Caco-2 (cell line): ENCODE results near the gene GPR21. TPM values are rescaled to one million over a fixed set of nuclear protein-coding genes. Genes with fewer than 3 reads are reported as not detected.

ENCODE experiments used
- BruUV-seq: library from RNA; stranded (reverse); fragments of 400-500 nt; replicated peaks from 2 replicates; lab custom pipeline; 2021; lab: Mats Ljungman, UMichigan
- CTCF ChIA-PET: fragments of 300-600 bp; sonication (Branson Sonifier 250); formaldehyde crosslinking; loops from one replicate; lab custom pipeline; 2022; ENCODE audit warnings: antibody characterized with exemption; lab: Charles Lee
- POLR2A ChIA-PET: fragments of 300-600 bp; sonication (Branson Sonifier 250); formaldehyde crosslinking; loops from one replicate; lab custom pipeline; 2022; ENCODE audit warnings: antibody characterized with exemption; lab: Charles Lee
- DNase-seq, 2 experiments: peaks; one replicate each; pipeline versions ENCODE4 v3.0.0 to v3.0.0-alpha.2; 2020 to 2022
- H3K27me3 ChIP-seq: replicated peaks from 2 replicates; pipeline ENCODE4 v1.6.0; 2011; ENCODE audit warnings: low read length; ENCODE audit not compliant: control insufficient read depth, insufficient read depth
- H3K36me3 ChIP-seq: 2 replicates; pipeline ENCODE4 v1.5.1; 2011; ENCODE audit warnings: low read length; ENCODE audit not compliant: control insufficient read depth, insufficient read depth
- H3K4me1 ChIP-seq: fragments of 250-450 bp; sonication (Bioruptor Pico); 2 replicates; pipeline ENCODE4 v1.5.1; 2020; ENCODE audit warnings: mild to moderate bottlenecking
- H3K4me3 ChIP-seq: 2 replicates; pipeline ENCODE4 v1.5.1; 2011; ENCODE audit warnings: low read depth, mild to moderate bottlenecking, control low read depth, low read length
- H3K9me3 ChIP-seq: fragments of 250-450 bp; sonication (Bioruptor Pico); 2 replicates; pipeline ENCODE4 v1.5.1; 2020; ENCODE audit warnings: mild to moderate bottlenecking, moderate library complexity
- H3K27ac Mint-ChIP-seq: one replicate; pipeline ENCODE4 v1.8.0; 2022; ENCODE audit warnings: mixed read lengths; ENCODE audit not compliant: unreplicated experiment
- H3K27me3 Mint-ChIP-seq: one replicate; pipeline ENCODE4 v1.8.0; 2022; ENCODE audit warnings: mixed read lengths; ENCODE audit not compliant: insufficient read depth, unreplicated experiment
- H3K36me3 Mint-ChIP-seq: one replicate; pipeline ENCODE4 v1.8.0; 2022; ENCODE audit warnings: mild to moderate bottlenecking, mixed read lengths; ENCODE audit not compliant: insufficient read depth, unreplicated experiment
- H3K4me1 Mint-ChIP-seq: one replicate; pipeline ENCODE4 v1.8.0; 2022; ENCODE audit warnings: low read depth, mixed read lengths; ENCODE audit not compliant: unreplicated experiment
- H3K4me3 Mint-ChIP-seq: one replicate; pipeline ENCODE4 v1.8.0; 2022; ENCODE audit warnings: mild to moderate bottlenecking, moderate library complexity, mixed read lengths; ENCODE audit not compliant: unreplicated experiment
- H3K9me3 Mint-ChIP-seq: one replicate; pipeline ENCODE4 v1.8.0; 2022; ENCODE audit warnings: mixed read lengths; ENCODE audit not compliant: unreplicated experiment
- intact Hi-C: fragments of 100-400 bp; cut with micrococcal nuclease; formaldehyde crosslinking; loops from one replicate; pipeline ENCODE4 v1.10.0; 2022; ENCODE audit not compliant: unreplicated experiment
- total RNA-seq: library from RNA; stranded (reverse); gene quantifications from 2 replicates; pipeline ENCODE4 v1.2.3, GENCODE V29; 2022
- TF ChIP-seq, protein P1 (sequence below), 2 experiments: fragments of 200-600 bp in 1 of 2; IDR thresholded peaks; 1 replicate in 1 of 2; 2 replicates in 1 of 2; pipeline versions ENCODE4 v1.5.1 to v1.8.0; 2011 to 2022; ENCODE audit warnings: antibody characterized with exemption in 1 of 2, control low read depth in 1 of 2, inconsistent platforms in 1 of 2, low read depth in 1 of 2, low read length in 1 of 2, mild to moderate bottlenecking in 1 of 2, moderate library complexity in 1 of 2; ENCODE audit not compliant: insufficient read depth in 1 of 2, severe bottlenecking in 1 of 2, unreplicated experiment in 1 of 2

The GPR21 gene
- total RNA-seq, 1 experiment from 2014 or later, result 2.0 TPM

DNA sequence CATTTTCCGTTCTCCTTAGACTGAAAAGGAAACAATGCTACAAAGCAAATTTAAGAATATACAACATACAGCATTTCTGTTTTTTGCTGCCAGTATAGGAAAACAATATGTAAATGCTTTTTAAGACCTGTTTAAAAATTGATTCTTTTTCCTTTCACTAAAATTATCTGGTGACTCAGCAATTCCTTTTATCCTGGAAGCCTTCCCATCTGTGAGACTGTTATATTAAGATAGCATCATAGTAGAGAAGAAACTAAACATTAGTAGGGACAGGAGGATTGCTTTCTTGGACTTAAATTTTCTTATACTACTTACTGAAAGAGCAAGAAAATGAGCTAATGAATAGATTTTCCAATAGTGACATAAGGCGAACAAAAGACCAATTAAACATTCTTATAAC is 30.0 kb upstream of the GPR21 start:
- intact Hi-C loops, result no loop called here
- 0 out of 2 replicates have a peak, but pooled peaks cover 2% of the 10 kb centered on the region for H3K4me1 ChIP-seq
- H3K27me3 ChIP-seq, result no peaks in the 10 kb centered on the region
- POLR2A ChIA-PET, result no interaction called here
- Mint-ChIP-seq H3K9me3 (no peaks in the 10 kb centered on the region), H3K4me3 (no peak overlapping the region), H3K27ac (no peak overlapping the region), H3K27me3 (no peaks in the 10 kb centered on the region), H3K4me1 (peaks cover 25% of the 10 kb centered on the region), H3K36me3 (peaks cover 65% of the 10 kb centered on the region)
- TF ChIP-seq, protein P1, sequence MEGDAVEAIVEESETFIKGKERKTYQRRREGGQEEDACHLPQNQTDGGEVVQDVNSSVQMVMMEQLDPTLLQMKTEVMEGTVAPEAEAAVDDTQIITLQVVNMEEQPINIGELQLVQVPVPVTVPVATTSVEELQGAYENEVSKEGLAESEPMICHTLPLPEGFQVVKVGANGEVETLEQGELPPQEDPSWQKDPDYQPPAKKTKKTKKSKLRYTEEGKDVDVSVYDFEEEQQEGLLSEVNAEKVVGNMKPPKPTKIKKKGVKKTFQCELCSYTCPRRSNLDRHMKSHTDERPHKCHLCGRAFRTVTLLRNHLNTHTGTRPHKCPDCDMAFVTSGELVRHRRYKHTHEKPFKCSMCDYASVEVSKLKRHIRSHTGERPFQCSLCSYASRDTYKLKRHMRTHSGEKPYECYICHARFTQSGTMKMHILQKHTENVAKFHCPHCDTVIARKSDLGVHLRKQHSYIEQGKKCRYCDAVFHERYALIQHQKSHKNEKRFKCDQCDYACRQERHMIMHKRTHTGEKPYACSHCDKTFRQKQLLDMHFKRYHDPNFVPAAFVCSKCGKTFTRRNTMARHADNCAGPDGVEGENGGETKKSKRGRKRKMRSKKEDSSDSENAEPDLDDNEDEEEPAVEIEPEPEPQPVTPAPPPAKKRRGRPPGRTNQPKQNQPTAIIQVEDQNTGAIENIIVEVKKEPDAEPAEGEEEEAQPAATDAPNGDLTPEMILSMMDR (IDR thresholded peaks at IDR 0.05; ENCODE audit: insufficient read depth in 1 of 2, low read depth in 1 of 2, low read length in 1 of 2, severe bottlenecking in 1 of 2, unreplicated experiment in 1 of 2), result no peak
- DNase-seq, result no peak
- CTCF ChIA-PET, result no interaction called here
- H3K9me3 ChIP-seq, result no peaks in the 10 kb centered on the region
- 0 out of 2 replicates have a peak, but pooled peaks cover 1% of the 10 kb centered on the region for H3K36me3 ChIP-seq
- BruUV-seq, result no TSS peak
- no peak overlapping the region for H3K4me3 ChIP-seq

DNA sequence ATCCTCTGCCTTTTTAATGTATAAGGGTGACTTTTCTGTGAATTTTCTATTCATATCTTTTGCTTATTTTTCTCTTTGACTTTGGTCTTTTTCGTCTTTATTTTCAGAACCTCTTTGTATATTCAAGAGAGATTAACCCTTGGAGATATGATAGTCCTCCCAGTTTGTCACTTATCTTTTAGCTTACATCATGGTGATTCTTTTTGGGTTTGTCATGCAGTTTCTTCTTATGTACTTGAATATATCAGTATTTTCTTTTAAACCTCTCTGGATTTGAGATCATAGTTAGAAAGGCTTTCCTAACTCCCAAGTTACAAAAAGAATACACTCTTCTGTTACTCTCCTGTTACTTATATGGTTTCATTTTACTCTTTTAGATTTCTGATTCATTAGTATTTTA is 27.5 kb upstream of the GPR21 start:
- TF ChIP-seq, protein P1 (IDR thresholded peaks at IDR 0.05; ENCODE audit: insufficient read depth in 1 of 2, low read depth in 1 of 2, low read length in 1 of 2, severe bottlenecking in 1 of 2, unreplicated experiment in 1 of 2), result no peak
- Histone ChIP-seq H3K27me3 (no peaks in the 10 kb centered on the region), H3K4me1 (no peaks in the 10 kb centered on the region), H3K36me3 (0 out of 2 replicates have a peak, but pooled peaks cover 1% of the 10 kb centered on the region), H3K9me3 (no peaks in the 10 kb centered on the region), H3K4me3 (no peak overlapping the region)
- H3K9me3 Mint-ChIP-seq, result no peaks in the 10 kb centered on the region
- intact Hi-C loops, result no loop called here
- DNase-seq, result no peak
- no TSS peak for BruUV-seq
- H3K27me3 Mint-ChIP-seq, result no peaks in the 10 kb centered on the region
- H3K4me1 Mint-ChIP-seq, result peaks cover 14% of the 10 kb centered on the region
- no peak overlapping the region for H3K4me3 Mint-ChIP-seq
- ChIA-PET CTCF (no interaction called here), POLR2A (no interaction called here)
- peaks cover 46% of the 10 kb centered on the region for H3K36me3 Mint-ChIP-seq
- H3K27ac Mint-ChIP-seq, result no peak overlapping the region

DNA sequence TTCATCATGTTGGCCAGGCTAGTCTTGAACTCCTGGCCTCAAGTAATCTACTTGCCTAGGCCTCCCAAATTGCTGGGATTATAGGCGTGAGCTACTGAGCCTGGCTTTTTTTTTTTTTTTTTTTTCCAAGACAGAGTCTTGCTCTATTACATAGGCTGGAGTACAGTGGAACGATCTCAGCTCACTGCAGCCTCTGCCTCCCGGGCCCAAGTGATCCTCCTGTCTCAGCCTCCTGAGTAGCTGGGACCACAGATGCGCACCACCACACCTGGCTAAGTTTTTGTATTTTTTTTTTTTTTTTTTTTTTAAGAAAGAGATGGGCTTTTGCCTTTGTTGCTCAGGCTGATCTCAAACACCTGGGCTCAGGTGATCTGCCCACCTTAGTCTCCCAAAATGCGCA is 26.2 kb upstream of the GPR21 start:
- TF ChIP-seq, protein P1 (IDR thresholded peaks at IDR 0.05; ENCODE audit: insufficient read depth in 1 of 2, low read depth in 1 of 2, low read length in 1 of 2, severe bottlenecking in 1 of 2, unreplicated experiment in 1 of 2), result no peak
- CTCF ChIA-PET, result no interaction called here
- Mint-ChIP-seq H3K4me1 (peaks cover 14% of the 10 kb centered on the region), H3K4me3 (no peak overlapping the region), H3K27ac (no peak overlapping the region), H3K36me3 (peaks cover 49% of the 10 kb centered on the region), H3K9me3 (no peaks in the 10 kb centered on the region), H3K27me3 (no peaks in the 10 kb centered on the region)
- no peaks in the 10 kb centered on the region for H3K9me3 ChIP-seq
- POLR2A ChIA-PET, result no interaction called here
- no peaks in the 10 kb centered on the region for H3K27me3 ChIP-seq
- H3K4me3 ChIP-seq, result no peak overlapping the region
- intact Hi-C loops, result no loop called here
- H3K4me1 ChIP-seq, result no peaks in the 10 kb centered on the region
- DNase-seq, result no peak
- 0 out of 2 replicates have a peak, but pooled peaks cover 1% of the 10 kb centered on the region for H3K36me3 ChIP-seq
- BruUV-seq, result no TSS peak
